Measurements from ENCODE around the gene LRRC4C.

The LRRC4C gene

GRCh38 chr11:40391679-40392078 is 1067.8 kb downstream of the LRRC4C start:
- Histone ChIP-seq H3K4me1 (no peaks in the 10 kb centered on the region), H3K9me3 (no peaks in the 10 kb centered on the region), H3K36me3 (replicated peaks) (no peaks in the 10 kb centered on the region), H3K27me3 (ENCODE audit: low read depth) (no peaks in the 10 kb centered on the region), H3K4me3 (no peak overlapping the region)
- in situ Hi-C loops (cut with MboI; ENCODE audit: low sequenced_read_pairs): no loop called here
- DNase-seq (ENCODE audit: low spot score in 2 of 2): no peak

- Histone ChIP-seq H3K36me3 (replicated peaks) (no peaks in the 10 kb centered on the region), H3K4me1 (no peaks in the 10 kb centered on the region), H3K9me3 (no peaks in the 10 kb centered on the region), H3K27me3 (ENCODE audit: low read depth) (no peaks in the 10 kb centered on the region), H3K4me3 (no peak overlapping the region)
- in situ Hi-C loops (cut with MboI; ENCODE audit: low sequenced_read_pairs): no loop called here
- no peak for DNase-seq (ENCODE audit: low spot score in 2 of 2)
These were observed 1071.2 kb downstream of the LRRC4C start for GRCh38 chr11:40388097-40388818.

GRCh38 chr11:40387240-40387980 is 1072.0 kb downstream of the LRRC4C start:
- in situ Hi-C loops (cut with MboI; ENCODE audit: low sequenced_read_pairs): no loop called here

GRCh38 chr11:40384991-40385390 is 1074.5 kb downstream of the LRRC4C start:
- no peak for DNase-seq (ENCODE audit: low spot score in 2 of 2)
- H3K4me3 ChIP-seq: no peak overlapping the region
- H3K36me3 ChIP-seq (replicated peaks): no peaks in the 10 kb centered on the region
- in situ Hi-C loops (cut with MboI; ENCODE audit: low sequenced_read_pairs): no loop called here
- no peaks in the 10 kb centered on the region for H3K4me1 ChIP-seq
- H3K9me3 ChIP-seq: no peaks in the 10 kb centered on the region
- no peaks in the 10 kb centered on the region for H3K27me3 ChIP-seq (ENCODE audit: low read depth)

More at GRCh38 chr11:40387240-40387980, 1072.0 kb downstream of the LRRC4C start:
- no peaks in the 10 kb centered on the region for H3K4me1 ChIP-seq
- H3K27me3 ChIP-seq (ENCODE audit: low read depth): no peaks in the 10 kb centered on the region
- no peaks in the 10 kb centered on the region for H3K36me3 ChIP-seq (replicated peaks)
- DNase-seq (ENCODE audit: low spot score in 2 of 2): no peak
- H3K4me3 ChIP-seq: no peak overlapping the region
- no peaks in the 10 kb centered on the region for H3K9me3 ChIP-seq

GRCh38 chr11:40381481-40381880 is 1078.0 kb downstream of the LRRC4C start:
- Histone ChIP-seq H3K36me3 (replicated peaks) (no peaks in the 10 kb centered on the region), H3K4me3 (no peak overlapping the region), H3K27me3 (ENCODE audit: low read depth) (no peaks in the 10 kb centered on the region), H3K9me3 (no peaks in the 10 kb centered on the region), H3K4me1 (no peaks in the 10 kb centered on the region)
- in situ Hi-C loops (cut with MboI; ENCODE audit: low sequenced_read_pairs): no loop called here
- DNase-seq (ENCODE audit: low spot score in 2 of 2): no peak

- no peak for DNase-seq (ENCODE audit: low spot score in 2 of 2)
- H3K4me1 ChIP-seq: no peaks in the 10 kb centered on the region
- H3K4me3 ChIP-seq: no peak overlapping the region
- in situ Hi-C loops (cut with MboI; ENCODE audit: low sequenced_read_pairs): no loop called here
- no peaks in the 10 kb centered on the region for H3K9me3 ChIP-seq
- no peaks in the 10 kb centered on the region for H3K36me3 ChIP-seq (replicated peaks)
- no peaks in the 10 kb centered on the region for H3K27me3 ChIP-seq (ENCODE audit: low read depth)
These were observed 1078.6 kb downstream of the LRRC4C start for GRCh38 chr11:40380835-40381234.

GRCh38 chr11:40376331-40376730 is 1083.1 kb downstream of the LRRC4C start:
- in situ Hi-C loops (cut with MboI; ENCODE audit: low sequenced_read_pairs): no loop called here
- H3K36me3 ChIP-seq (replicated peaks): no peaks in the 10 kb centered on the region

GRCh38 chr11:40370821-40371616 is 1088.4 kb downstream of the LRRC4C start:
- DNase-seq (ENCODE audit: low spot score in 2 of 2): no peak
- in situ Hi-C loops (cut with MboI; ENCODE audit: low sequenced_read_pairs): no loop called here
- H3K36me3 ChIP-seq (replicated peaks): no peaks in the 10 kb centered on the region
- H3K9me3 ChIP-seq: no peaks in the 10 kb centered on the region
- H3K4me3 ChIP-seq: no peak overlapping the region
- H3K4me1 ChIP-seq: no peaks in the 10 kb centered on the region
- H3K27me3 ChIP-seq (ENCODE audit: low read depth): no peaks in the 10 kb centered on the region

More at GRCh38 chr11:40376331-40376730, 1083.1 kb downstream of the LRRC4C start:
- Histone ChIP-seq H3K9me3 (no peaks in the 10 kb centered on the region), H3K4me1 (no peaks in the 10 kb centered on the region), H3K4me3 (no peak overlapping the region), H3K27me3 (ENCODE audit: low read depth) (no peaks in the 10 kb centered on the region)
- no peak for DNase-seq (ENCODE audit: low spot score in 2 of 2)

GRCh38 chr11:40360206-40360798 is 1099.2 kb downstream of the LRRC4C start:
- Histone ChIP-seq H3K36me3 (replicated peaks) (no peaks in the 10 kb centered on the region), H3K4me3 (no peak overlapping the region), H3K9me3 (no peaks in the 10 kb centered on the region), H3K4me1 (no peaks in the 10 kb centered on the region), H3K27me3 (ENCODE audit: low read depth) (no peaks in the 10 kb centered on the region)
- DNase-seq (ENCODE audit: low spot score in 2 of 2): no peak
- in situ Hi-C loops (cut with MboI; ENCODE audit: low sequenced_read_pairs): no loop called here

GRCh38 chr11:40354121-40354520 is 1105.3 kb downstream of the LRRC4C start:
- H3K4me1 ChIP-seq: no peaks in the 10 kb centered on the region
- in situ Hi-C loops (cut with MboI; ENCODE audit: low sequenced_read_pairs): no loop called here
- H3K9me3 ChIP-seq: no peaks in the 10 kb centered on the region
- H3K4me3 ChIP-seq: no peak overlapping the region
- H3K27me3 ChIP-seq (ENCODE audit: low read depth): no peaks in the 10 kb centered on the region
- H3K36me3 ChIP-seq (replicated peaks): no peaks in the 10 kb centered on the region
- no peak for DNase-seq (ENCODE audit: low spot score in 2 of 2)

GRCh38 chr11:40340911-40341310 is 1118.5 kb downstream of the LRRC4C start:
- no peaks in the 10 kb centered on the region for H3K27me3 ChIP-seq (ENCODE audit: low read depth)
- H3K4me3 ChIP-seq: no peak overlapping the region
- in situ Hi-C loops (cut with MboI; ENCODE audit: low sequenced_read_pairs): no loop called here
- no peaks in the 10 kb centered on the region for H3K36me3 ChIP-seq (replicated peaks)
- no peak for DNase-seq (ENCODE audit: low spot score in 2 of 2)
- no peaks in the 10 kb centered on the region for H3K9me3 ChIP-seq
- no peaks in the 10 kb centered on the region for H3K4me1 ChIP-seq

GRCh38 chr11:40338739-40339138 is 1120.7 kb downstream of the LRRC4C start:
- Histone ChIP-seq H3K9me3 (no peaks in the 10 kb centered on the region), H3K4me1 (no peaks in the 10 kb centered on the region), H3K36me3 (replicated peaks) (no peaks in the 10 kb centered on the region), H3K4me3 (no peak overlapping the region), H3K27me3 (ENCODE audit: low read depth) (no peaks in the 10 kb centered on the region)
- in situ Hi-C loops (cut with MboI; ENCODE audit: low sequenced_read_pairs): no loop called here
- DNase-seq (ENCODE audit: low spot score in 2 of 2): no peak

GRCh38 chr11:40338062-40338461 is 1121.4 kb downstream of the LRRC4C start:
- in situ Hi-C loops (cut with MboI; ENCODE audit: low sequenced_read_pairs): no loop called here
- Histone ChIP-seq H3K27me3 (ENCODE audit: low read depth) (no peaks in the 10 kb centered on the region), H3K4me3 (no peak overlapping the region), H3K36me3 (replicated peaks) (no peaks in the 10 kb centered on the region), H3K9me3 (no peaks in the 10 kb centered on the region), H3K4me1 (no peaks in the 10 kb centered on the region)
- no peak for DNase-seq (ENCODE audit: low spot score in 2 of 2)
